Erythroblast (primary cell): ENCODE results near the gene SPOP.

Experiments used
- GATA1 ChIP-seq: IDR thresholded peaks from 2 replicates; pipeline ENCODE4 v1.6.1; 2011; ENCODE audit warnings: low read depth, mild to moderate bottlenecking, control low read depth, low read length, moderate library complexity
- POLR2A ChIP-seq: IDR thresholded peaks from 2 replicates; pipeline ENCODE4 v1.6.1; 2011; ENCODE audit warnings: mild to moderate bottlenecking, low read length

DNA sequence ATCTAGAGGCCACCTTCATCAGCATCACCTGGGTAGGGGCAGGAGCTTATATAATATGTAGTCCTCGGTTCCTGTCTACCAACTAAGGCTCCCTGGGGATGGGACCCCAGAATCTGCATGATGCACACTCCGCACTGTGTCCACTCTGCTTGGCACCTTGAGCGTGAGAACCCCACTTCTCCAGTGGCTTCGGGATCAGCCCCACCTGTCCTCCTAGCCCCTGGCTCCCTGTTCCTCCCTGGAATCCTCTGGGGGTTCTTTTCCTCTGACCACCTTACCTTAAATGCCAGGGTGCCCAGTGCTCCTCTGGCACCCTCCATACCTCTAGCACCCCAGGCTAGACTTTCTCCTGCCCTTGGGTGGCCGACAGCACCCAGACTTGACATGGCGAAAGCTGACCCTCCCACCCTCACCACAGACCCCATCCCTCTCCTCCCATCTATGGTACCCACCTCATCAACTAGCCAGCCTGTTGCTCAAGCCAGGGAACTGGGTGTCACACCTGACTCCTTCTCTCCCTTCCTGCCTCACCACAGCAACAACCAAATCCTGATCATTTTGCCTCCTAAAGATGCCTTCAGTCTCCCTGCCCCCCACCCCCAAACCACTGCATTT, 105.0 kb downstream of the SPOP start:
- TF ChIP-seq POLR2A (no peak), GATA1 (no peak)
